Fibroblast of villous mesenchyme (primary cell): ENCODE measurements around the gene CHD9. TPM values are rescaled to one million over a fixed set of nuclear protein-coding genes. Genes with fewer than 3 reads are reported as not detected.

Source experiments
- DNase-seq: peaks from one replicate; pipeline ENCODE4 v3.0.0-alpha.2; 2010; ENCODE audit warnings: low read depth
- H3K4me3 ChIP-seq: 2 replicates; pipeline ENCODE4 v1.5.1; 2011; ENCODE audit warnings: low read depth, mild to moderate bottlenecking, low read length
- total RNA-seq: library from RNA; depleted of rRNA; stranded (reverse); fragments of >200 nt; gene quantifications from 2 replicates; pipeline ENCODE4 v1.2.3, GENCODE V29; 2012
- TF ChIP-seq, protein P1 (sequence below): IDR thresholded peaks from 2 replicates; pipeline ENCODE4 v1.5.1; 2012; ENCODE audit warnings: low read depth, mild to moderate bottlenecking, low read length; ENCODE audit not compliant: insufficient read depth

The CHD9 gene
- total RNA-seq, 1 donor = 102 TPM

DNA sequence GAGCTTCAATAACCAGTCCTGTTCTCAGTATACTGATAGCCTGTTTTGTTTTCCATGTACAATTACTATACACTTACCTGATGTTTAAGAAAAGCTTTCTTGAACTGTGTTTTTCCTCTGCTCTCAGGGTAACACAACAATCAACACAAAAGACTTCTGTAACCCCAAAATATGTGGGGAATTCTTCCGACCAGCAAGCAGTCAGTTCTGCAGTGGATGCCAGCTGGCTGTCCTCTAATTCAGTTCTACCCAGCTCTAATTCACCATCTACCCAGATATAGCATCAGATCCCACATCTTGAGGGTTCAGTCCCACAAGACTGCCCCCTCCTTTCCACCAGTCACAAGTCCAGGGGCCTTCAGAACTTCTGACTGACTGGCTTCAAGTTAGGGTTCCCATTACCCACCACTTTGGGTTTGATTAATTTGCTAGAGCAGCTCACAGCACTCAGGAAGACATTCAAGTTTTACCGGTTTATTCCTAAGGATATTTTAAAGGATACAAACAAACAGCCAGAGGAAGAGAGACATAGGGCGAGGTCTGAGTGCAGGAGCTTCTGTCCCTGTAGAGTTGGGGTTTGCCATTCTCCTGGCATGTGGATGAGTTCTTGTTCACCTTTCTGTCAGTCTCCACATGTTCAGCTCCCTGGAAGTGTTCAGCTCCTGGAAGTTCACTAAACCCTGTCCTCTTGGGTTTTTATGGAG lies 178.2 kb downstream of the CHD9 start:
- no peak for DNase-seq
- TF ChIP-seq, protein P1, sequence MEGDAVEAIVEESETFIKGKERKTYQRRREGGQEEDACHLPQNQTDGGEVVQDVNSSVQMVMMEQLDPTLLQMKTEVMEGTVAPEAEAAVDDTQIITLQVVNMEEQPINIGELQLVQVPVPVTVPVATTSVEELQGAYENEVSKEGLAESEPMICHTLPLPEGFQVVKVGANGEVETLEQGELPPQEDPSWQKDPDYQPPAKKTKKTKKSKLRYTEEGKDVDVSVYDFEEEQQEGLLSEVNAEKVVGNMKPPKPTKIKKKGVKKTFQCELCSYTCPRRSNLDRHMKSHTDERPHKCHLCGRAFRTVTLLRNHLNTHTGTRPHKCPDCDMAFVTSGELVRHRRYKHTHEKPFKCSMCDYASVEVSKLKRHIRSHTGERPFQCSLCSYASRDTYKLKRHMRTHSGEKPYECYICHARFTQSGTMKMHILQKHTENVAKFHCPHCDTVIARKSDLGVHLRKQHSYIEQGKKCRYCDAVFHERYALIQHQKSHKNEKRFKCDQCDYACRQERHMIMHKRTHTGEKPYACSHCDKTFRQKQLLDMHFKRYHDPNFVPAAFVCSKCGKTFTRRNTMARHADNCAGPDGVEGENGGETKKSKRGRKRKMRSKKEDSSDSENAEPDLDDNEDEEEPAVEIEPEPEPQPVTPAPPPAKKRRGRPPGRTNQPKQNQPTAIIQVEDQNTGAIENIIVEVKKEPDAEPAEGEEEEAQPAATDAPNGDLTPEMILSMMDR = no peak
- no peak overlapping the region for H3K4me3 ChIP-seq

DNA sequence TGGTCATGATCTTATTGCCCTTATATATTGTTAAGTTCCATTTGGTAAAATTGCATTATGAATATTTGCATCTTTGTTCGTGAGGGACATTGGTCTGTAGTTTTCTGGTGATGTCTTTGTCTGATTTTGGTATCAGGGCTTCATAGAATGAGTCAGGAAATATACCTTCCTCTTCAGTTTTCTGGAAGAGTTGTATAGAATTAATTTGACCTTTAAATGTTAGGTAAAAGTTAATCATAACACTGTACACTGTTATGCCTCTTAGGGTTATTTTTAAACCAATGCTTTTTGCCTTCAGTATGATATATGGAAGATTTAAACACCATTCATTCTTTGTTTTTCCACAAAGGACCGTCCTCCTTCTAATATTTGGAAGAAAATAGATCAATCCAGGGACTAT lies 180.0 kb downstream of the CHD9 start:
- DNase-seq = no peak
- TF ChIP-seq, protein P1 = no peak
- H3K4me3 ChIP-seq = no peak overlapping the region

DNA sequence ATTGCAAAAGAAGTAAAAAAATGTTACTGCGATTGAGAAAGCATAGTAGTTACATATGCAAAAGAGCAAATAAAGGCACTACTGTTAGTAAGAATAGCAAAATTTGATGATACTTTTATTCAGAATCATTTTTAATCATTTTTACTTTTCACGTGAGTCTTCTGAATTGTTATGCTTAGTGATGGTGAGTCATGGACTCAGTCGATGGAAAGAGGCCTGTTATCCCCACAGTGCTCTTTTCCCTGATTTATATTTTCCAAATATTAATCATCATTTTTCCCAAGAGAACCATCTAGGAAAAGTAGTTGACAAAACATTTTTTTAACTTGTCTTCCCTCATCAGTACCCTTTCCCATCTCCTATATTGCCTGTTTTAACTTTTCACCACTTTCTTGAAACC lies 181.1 kb downstream of the CHD9 start:
- H3K4me3 ChIP-seq = no peak overlapping the region
- TF ChIP-seq, protein P1 = no peak
- DNase-seq = no peak

DNA sequence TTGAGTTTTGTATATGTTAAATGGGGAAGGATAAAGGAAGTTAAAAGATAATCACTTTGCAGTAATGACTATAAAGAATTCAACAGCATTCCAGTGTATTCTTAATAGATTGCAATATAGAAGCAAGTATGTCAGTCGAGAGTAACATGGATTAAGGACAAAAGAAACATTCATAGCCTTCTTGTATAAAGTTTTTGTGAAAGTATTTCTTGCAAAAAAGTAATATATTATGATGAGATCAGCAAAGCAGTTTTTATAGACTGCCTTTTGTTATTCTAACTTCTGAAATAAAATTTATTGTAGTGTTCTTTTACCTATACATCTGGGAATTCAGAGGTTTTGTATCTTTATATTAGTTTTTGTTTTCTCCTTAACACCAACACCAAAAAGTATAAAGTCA lies 194.5 kb downstream of the CHD9 start:
- no peak for DNase-seq
- H3K4me3 ChIP-seq = no peak overlapping the region
- TF ChIP-seq, protein P1 = no peak

DNA sequence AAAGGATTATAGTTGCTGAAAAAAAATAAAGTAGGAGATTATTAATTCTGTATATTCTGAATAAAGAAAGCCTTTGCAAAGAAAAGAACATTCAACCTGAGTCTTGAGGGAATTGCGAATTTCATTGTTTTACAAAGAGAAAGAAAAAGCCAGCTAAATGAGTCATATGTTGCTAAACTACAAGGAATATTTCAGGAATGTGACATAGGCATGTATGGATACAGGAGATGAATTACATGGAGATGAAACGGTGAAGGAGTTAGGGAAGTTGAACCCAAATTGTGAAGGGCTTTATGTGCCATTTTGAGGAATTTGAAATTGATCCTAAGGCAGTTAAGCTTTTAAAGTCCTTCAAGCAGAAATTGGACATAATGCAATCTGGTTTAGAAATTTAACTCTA lies 202.2 kb downstream of the CHD9 start:
- DNase-seq = peak; percentile 21
- TF ChIP-seq, protein P1 = no peak
- H3K4me3 ChIP-seq = no peak overlapping the region

DNA sequence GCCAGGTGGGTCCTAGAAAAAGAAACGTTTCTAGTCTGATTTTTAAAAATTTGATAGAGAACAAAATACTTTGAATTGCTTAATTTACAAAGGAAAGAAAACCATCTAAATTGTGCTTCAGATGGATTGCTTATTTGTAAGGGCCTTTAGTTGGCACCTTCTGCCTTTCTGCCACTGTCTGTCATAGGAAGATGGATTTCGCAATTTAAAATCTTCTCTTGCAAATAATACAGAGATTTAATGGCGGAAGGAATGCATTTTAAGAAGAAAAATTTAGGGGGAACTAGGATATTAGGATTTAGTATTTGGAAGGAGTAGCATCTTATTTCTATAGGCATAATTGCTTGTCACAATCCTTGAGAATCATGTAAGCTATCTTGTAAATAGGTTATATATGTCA lies 204.0 kb downstream of the CHD9 start:
- TF ChIP-seq, protein P1 = no peak
- no peak for DNase-seq
- no peak overlapping the region for H3K4me3 ChIP-seq

DNA sequence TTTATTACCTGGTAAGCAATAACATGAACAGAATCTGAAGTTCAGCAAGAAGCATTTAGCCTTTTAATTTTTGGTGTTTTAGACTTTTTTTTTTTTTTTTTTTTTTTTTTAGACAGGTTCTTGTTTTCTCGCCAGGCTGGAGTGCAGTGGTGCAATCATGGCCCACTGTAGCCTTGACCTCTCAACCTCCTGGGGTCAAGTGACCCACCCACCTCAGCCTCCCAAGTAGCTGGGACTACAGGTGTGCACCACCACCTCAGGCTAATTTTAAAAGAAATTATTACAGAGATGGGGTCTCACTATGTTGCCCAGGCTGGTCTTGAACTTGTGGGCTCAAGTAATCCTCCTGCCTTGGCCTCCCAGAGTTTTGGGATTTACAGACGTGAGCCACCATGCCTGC lies 206.5 kb downstream of the CHD9 start:
- H3K4me3 ChIP-seq = no peak overlapping the region
- DNase-seq = no peak
- TF ChIP-seq, protein P1 = no peak
